CD14-positive monocyte (primary cell): ENCODE measurements around the gene GLYR1. TPM values are rescaled to one million over a fixed set of nuclear protein-coding genes. Genes with fewer than 3 reads are reported as not detected.
A peak's percentile ranks its signal among the peaks of the same experiment; 100 is the strongest.

Experiments used
- DNase-seq, 3 donors: peaks; one replicate each; pipeline ENCODE4 v3.0.0-alpha.2; 2011 to 2022
- H2AFZ ChIP-seq: 2 replicates; pipeline ENCODE4 v1.6.0; 2012; ENCODE audit warnings: mild to moderate bottlenecking, low read depth, low read length, inconsistent platforms; ENCODE audit not compliant: insufficient read depth, poor library complexity, severe bottlenecking
- H3K27ac ChIP-seq, 2 donors: 1 replicate in 1 of 2; 2 replicates in 1 of 2; pipeline ENCODE4 v1.5.1; 2012 to 2013; ENCODE audit warnings: low read length in 2 of 2, control low read depth in 1 of 2, inconsistent platforms in 1 of 2, low read depth in 1 of 2, mild to moderate bottlenecking in 1 of 2
- H3K27me3 ChIP-seq, 2 donors: one replicate each; pipeline versions ENCODE4 v1.6.0 to v1.6.1; 2011 to 2013; ENCODE audit warnings: low read length in 2 of 2; ENCODE audit not compliant: control insufficient read depth in 2 of 2, insufficient read depth in 2 of 2
- H3K36me3 ChIP-seq, 2 donors: replicated peaks in 1 of 2; 1 replicate in 1 of 2; 2 replicates in 1 of 2; pipeline versions ENCODE4 v1.5.1 to v1.6.1; 2012 to 2013; ENCODE audit warnings: low read length in 2 of 2, control low read depth in 1 of 2, inconsistent platforms in 1 of 2, mild to moderate bottlenecking in 1 of 2; ENCODE audit not compliant: insufficient read depth in 2 of 2, control insufficient read depth in 1 of 2
- H3K4me1 ChIP-seq, 2 donors: 1 replicate in 1 of 2; 2 replicates in 1 of 2; pipeline versions ENCODE4 v1.5.1 to v1.6.1; 2012 to 2013; ENCODE audit warnings: low read length in 2 of 2, control low read depth in 1 of 2, inconsistent platforms in 1 of 2, mild to moderate bottlenecking in 1 of 2, moderate library complexity in 1 of 2; ENCODE audit not compliant: insufficient read depth in 2 of 2, control insufficient read depth in 1 of 2
- H3K4me2 ChIP-seq: replicated peaks from 2 replicates; pipeline ENCODE3; 2012; ENCODE audit warnings: low read length, moderate library complexity, mild to moderate bottlenecking; ENCODE audit not compliant: poor library complexity, severe bottlenecking; ENCODE audit errors: extremely low read depth
- H3K4me3 ChIP-seq, 3 experiments: fragments of 200-600 bp in 1 of 3; sonication (generic) in 1 of 3; replicated peaks in 1 of 3; 1 replicate in 2 of 3; 2 replicates in 1 of 3; pipeline ENCODE4 v1.5.1; 2011 to 2013; ENCODE audit warnings: low read length in 3 of 3, mild to moderate bottlenecking in 3 of 3, control low read depth in 2 of 3, low read depth in 2 of 3, inconsistent platforms in 1 of 3, moderate library complexity in 1 of 3
- H3K79me2 ChIP-seq: 2 replicates; pipeline ENCODE4 v1.6.0; 2012; ENCODE audit warnings: mild to moderate bottlenecking, control low read depth, inconsistent platforms, low read length, moderate library complexity; ENCODE audit not compliant: insufficient read depth
- H3K9ac ChIP-seq: 2 replicates; pipeline ENCODE4 v1.6.0; 2017; ENCODE audit warnings: low read length, mild to moderate bottlenecking; ENCODE audit not compliant: insufficient read depth, poor library complexity, severe bottlenecking
- H3K9me3 ChIP-seq, 2 donors: replicated peaks in 1 of 2; 1 replicate in 1 of 2; 2 replicates in 1 of 2; pipeline versions ENCODE4 v1.5.1 to v1.6.1; 2012 to 2013; ENCODE audit warnings: low read length in 2 of 2, control low read depth in 1 of 2; ENCODE audit not compliant: control insufficient read depth in 1 of 2, insufficient read depth in 1 of 2
- H4K20me1 ChIP-seq: 2 replicates; pipeline ENCODE4 v1.6.0; 2012; ENCODE audit warnings: mild to moderate bottlenecking, low read length, control low read depth, moderate library complexity; ENCODE audit not compliant: insufficient read depth
- H3K27ac Mint-ChIP-seq, 7 donors: one replicate each; pipeline ENCODE4 v1.8.0; 2020; ENCODE audit warnings: mild to moderate bottlenecking in 7 of 7, mixed read lengths in 7 of 7, moderate library complexity in 6 of 7, inconsistent platforms in 2 of 7
- H3K27me3 Mint-ChIP-seq, 3 donors: one replicate each; pipeline ENCODE4 v1.8.0; 2021 to 2022; ENCODE audit warnings: low read depth in 3 of 3, mild to moderate bottlenecking in 3 of 3, mixed read lengths in 3 of 3, moderate library complexity in 3 of 3, inconsistent platforms in 1 of 3
- H3K36me3 Mint-ChIP-seq, 2 donors: one replicate each; pipeline ENCODE4 v1.8.0; 2020; ENCODE audit warnings: mixed read lengths in 2 of 2, inconsistent platforms in 1 of 2, mild to moderate bottlenecking in 1 of 2
- H3K4me1 Mint-ChIP-seq: one replicate; pipeline ENCODE4 v1.8.0; 2020; ENCODE audit warnings: mild to moderate bottlenecking, mixed read lengths
- H3K4me3 Mint-ChIP-seq, 2 donors: one replicate each; pipeline ENCODE4 v1.8.0; 2020; ENCODE audit warnings: mild to moderate bottlenecking in 2 of 2, mixed read lengths in 2 of 2, moderate library complexity in 1 of 2
- H3K9me3 Mint-ChIP-seq, 7 donors: one replicate each; pipeline ENCODE4 v1.8.0; 2020 to 2022; ENCODE audit warnings: mixed read lengths in 7 of 7, mild to moderate bottlenecking in 6 of 7, moderate library complexity in 6 of 7, inconsistent platforms in 2 of 7
- CTCF ChIP-seq: fragments of 200-600 bp; IDR thresholded peaks from one replicate; pipeline ENCODE4 v1.8.0; 2022; ENCODE audit warnings: antibody characterized with exemption, mild to moderate bottlenecking
- WGBS: methylation state at CpG from one replicate; pipeline ENCODE4 v1.1.5; 2013; ENCODE audit warnings: missing lambda C conversion rate; ENCODE audit not compliant: insufficient coverage; 5-methylcytosine and 5-hydroxymethylcytosine counted together
- intact Hi-C, 2 donors: fragments of 100-400 bp; cut with micrococcal nuclease; formaldehyde crosslinking; loops; one replicate each; pipeline versions ENCODE4 v1.15.0 to v1.15.1; 2023
- polyA plus RNA-seq, 3 donors: library from polyadenylated mRNA; depleted of rRNA in 1 of 3; unstranded in 2 of 3; stranded (reverse) in 1 of 3; fragments of 300-500 nt in 2 of 3; fragments of >200 nt in 1 of 3; fragmentation: Illumina TruSeq in 2 of 3; gene quantifications; 1 replicate in 2 of 3; 2 replicates in 1 of 3; pipeline ENCODE4 v1.2.3, GENCODE V29; 2012 to 2021

The GLYR1 gene
- polyA plus RNA-seq, 3 donors = 34.2 to 41.9 (median 39.3) TPM

GRCh38 chr16:4825196-4825595, 21.9 kb downstream of the GLYR1 start:
- intact Hi-C loops = no loop called here
- Mint-ChIP-seq H3K27ac (peak overlapping the region in 2 of 7 donors; percentile 25 to 41), H3K9me3 (peaks cover 0 to 3% (median 0%) of the 10 kb centered on the region in 7 donors)

GRCh38 chr16:4820652-4821051, 26.4 kb downstream of the GLYR1 start:
- Histone ChIP-seq H4K20me1 (peaks cover 10% of the 10 kb centered on the region), H3K9ac (no peak overlapping the region), H3K9me3 (no peaks in the 10 kb centered on the region), H3K27ac (no peak overlapping the region), H3K4me2 (no peak overlapping the region), H3K79me2 (no peaks in the 10 kb centered on the region), H3K27me3 (no peaks in the 10 kb centered on the region), H3K4me3 (no peak overlapping the region), H3K4me1 (no peaks in the 10 kb centered on the region), H2AFZ (no peak overlapping the region), H3K36me3 (peaks cover 83 to 99% of the 10 kb centered on the region in 2 donors)
- DNase-seq = no peak
- peak overlapping the region in 1 of 7 donors; percentile 42 for H3K27ac Mint-ChIP-seq
- H3K4me1 Mint-ChIP-seq = no peaks in the 10 kb centered on the region
- H3K4me3 Mint-ChIP-seq = no peak overlapping the region
- WGBS = 99% methylated on average over 6 of the region's 6 CpGs
- peaks cover 84 to 99% of the 10 kb centered on the region in 2 donors for H3K36me3 Mint-ChIP-seq
- H3K9me3 Mint-ChIP-seq = no peaks in the 10 kb centered on the region
- TF ChIP-seq CTCF = no peak
- intact Hi-C loops = no loop called here
- H3K27me3 Mint-ChIP-seq = peaks cover 0 to 2% (median 0%) of the 10 kb centered on the region in 3 donors

More at GRCh38 chr16:4825196-4825595, 21.9 kb downstream of the GLYR1 start:
- Histone ChIP-seq H3K4me1 (no peaks in the 10 kb centered on the region), H3K27me3 (no peaks in the 10 kb centered on the region), H3K4me2 (no peak overlapping the region), H3K27ac (no peak overlapping the region), H3K9me3 (no peaks in the 10 kb centered on the region), H2AFZ (no peak overlapping the region), H3K79me2 (peaks cover 2% of the 10 kb centered on the region), H3K4me3 (no peak overlapping the region), H3K9ac (no peak overlapping the region), H3K36me3 (peaks cover 86 to 100% of the 10 kb centered on the region in 2 donors), H4K20me1 (peaks cover 28% of the 10 kb centered on the region)
- 89% methylated on average over 6 of the region's 8 CpGs for whole genome bisulfite sequencing
- H3K27me3 Mint-ChIP-seq = no peaks in the 10 kb centered on the region
- TF ChIP-seq CTCF = no peak
- H3K4me1 Mint-ChIP-seq = no peaks in the 10 kb centered on the region
- no peak for DNase-seq
- H3K36me3 Mint-ChIP-seq = peaks cover 83 to 100% of the 10 kb centered on the region in 2 donors
- no peak overlapping the region for H3K4me3 Mint-ChIP-seq
